HG03575 (cell line): ENCODE measurements around the gene GRIN1.
"Not testable (repeated sequence)": the region's sequence is repeated elsewhere in the genome, so short reads cannot be mapped to it uniquely, and the experiment has no call there.

ENCODE experiments used
- ATAC-seq: cut with Tn5 transposase; IDR thresholded peaks from one replicate; pipeline ENCODE4 v1.9.1; 2021; ENCODE audit not compliant: unreplicated experiment, insufficient number of reproducible peaks, low FRiP score; ENCODE audit errors: extremely low read depth

The GRIN1 gene

DNA sequence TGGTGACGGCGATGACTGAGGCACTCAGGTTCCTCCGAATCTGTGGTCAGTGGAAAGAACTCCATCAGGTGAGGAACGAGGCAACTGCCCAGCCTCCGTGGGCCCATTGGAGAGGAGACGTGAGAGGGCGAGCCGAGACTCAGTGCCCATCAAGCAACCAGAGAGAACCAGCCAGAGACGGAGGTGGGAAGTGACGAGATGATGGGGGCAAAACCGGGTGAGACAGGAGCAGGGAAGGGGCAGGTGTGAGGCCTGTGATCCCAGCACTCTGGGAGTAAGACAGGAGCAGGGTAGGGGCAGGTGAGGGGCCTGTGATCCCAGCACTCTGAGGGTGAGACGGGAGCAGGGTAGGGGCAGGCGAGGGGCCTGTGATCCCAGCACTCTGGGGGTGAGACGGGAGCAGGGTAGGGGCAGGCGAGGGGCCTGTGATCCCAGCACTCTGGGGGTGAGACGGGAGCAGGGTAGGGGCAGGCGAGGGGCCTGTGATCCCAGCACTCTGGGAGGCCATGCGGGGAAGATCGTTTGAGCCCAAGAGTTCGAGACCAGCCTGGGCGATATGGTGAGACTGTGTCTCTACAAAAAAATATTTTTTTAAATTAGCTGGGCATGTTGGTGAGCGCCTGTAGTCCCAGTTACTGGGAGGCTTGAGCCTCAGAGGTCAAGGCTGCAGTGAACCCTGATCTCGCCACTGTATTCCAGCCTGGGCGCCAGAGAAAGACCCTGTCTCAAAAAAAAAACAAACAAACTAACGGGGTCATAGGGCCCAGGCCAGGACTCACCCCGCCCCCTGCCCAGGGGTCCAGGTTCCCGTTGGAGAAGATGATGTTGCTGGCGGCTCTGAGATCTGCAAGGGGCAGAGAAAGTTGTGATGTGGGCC is 27.8 kb upstream of the GRIN1 start:
- no peak for ATAC-seq

GRCh38 chr9:137111788-137112563 is 27.0 kb upstream of the GRIN1 start:
- ATAC-seq, result no peak

DNA sequence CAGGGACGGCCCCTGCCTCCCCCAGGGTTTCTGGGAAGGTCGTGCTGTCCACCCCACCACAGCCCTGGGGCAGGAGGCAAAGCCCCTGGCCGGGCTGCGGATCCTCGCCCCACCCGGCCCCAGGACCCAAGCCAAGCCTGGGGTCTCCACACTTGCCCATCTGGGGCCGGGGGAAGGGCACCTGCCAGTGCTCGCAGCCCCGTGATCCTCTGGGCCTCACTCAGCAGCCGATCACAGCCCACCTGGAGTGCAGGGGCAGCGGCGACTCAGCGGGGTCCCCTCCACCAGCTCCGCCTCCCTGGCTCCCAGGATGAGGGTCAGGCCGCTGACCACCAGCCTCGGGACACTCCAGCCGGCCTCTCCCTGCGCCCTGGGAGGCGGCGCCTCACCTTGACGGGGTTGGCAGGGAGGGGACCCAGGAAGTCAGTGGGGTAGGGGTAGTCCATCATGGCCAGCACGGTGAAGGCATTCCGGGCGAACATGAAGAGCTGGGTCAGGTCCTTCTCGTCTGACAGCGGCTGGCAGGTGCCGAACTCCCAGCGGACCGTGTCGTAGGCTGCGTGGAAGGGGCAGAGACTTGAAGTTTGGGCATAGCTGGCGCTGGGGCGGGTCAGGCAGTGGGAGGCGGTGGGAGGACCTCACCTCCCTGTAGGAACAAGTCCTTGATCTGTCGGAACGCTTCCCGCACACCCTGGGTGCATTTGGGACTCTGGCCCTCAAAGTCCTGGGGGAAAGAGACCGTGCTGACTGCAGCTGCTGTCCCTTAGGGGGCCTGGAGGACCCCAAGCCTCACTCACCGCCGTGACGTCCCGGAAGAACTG is 26.2 kb upstream of the GRIN1 start:
- no peak for ATAC-seq

DNA sequence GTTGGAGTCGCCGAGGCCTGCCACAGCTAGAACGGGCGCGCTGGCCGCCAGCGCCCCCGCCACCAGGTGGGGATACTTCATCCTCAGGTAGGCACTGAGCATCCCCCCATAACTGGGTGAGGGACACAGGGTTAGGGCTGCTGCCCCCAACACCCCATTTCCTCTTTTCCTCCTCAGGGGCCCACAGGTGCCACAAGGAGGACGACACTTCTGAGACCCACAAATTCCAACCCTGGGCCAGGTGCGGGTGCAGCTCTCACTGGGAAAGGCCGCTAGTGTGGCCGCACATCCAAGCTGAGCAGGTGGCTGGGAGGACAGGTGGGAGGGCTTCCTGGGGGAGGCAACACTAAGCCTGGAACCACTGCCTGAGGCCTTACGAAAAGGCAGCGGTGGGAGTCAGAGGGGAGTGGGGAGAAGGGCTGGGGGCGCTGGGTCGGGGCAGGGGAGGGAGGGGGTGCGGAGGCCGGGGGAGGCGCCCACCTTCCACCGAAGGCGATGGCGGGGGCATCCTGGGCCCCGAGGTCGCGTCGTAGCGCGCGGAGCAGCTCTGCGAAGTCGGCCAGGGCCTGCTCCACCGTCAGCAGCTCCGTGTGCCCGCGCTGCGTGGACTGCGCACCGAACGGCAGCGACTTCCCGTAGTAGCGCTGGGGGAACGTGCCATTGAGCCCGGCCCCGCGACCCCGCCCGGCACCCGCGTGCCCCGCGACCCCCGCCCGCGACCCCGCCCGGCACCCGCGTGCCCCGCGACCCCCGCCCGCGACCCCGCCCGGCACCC is 25.4 kb upstream of the GRIN1 start:
- ATAC-seq, result no peak

GRCh38 chr9:137114220-137114612 is 24.7 kb upstream of the GRIN1 start:
- no peak for ATAC-seq

GRCh38 chr9:137114613-137115393 is 24.2 kb upstream of the GRIN1 start, which contains the start of gene DPP7:
Gene DPP7, minus strand, starts transcription at chr9:137114733. Its CDS starts 20 bp downstream, at chr9:137114713.
- ATAC-seq, result no peak

GRCh38 chr9:137115394-137116026 is 23.4 kb upstream of the GRIN1 start:
- no peak for ATAC-seq

DNA sequence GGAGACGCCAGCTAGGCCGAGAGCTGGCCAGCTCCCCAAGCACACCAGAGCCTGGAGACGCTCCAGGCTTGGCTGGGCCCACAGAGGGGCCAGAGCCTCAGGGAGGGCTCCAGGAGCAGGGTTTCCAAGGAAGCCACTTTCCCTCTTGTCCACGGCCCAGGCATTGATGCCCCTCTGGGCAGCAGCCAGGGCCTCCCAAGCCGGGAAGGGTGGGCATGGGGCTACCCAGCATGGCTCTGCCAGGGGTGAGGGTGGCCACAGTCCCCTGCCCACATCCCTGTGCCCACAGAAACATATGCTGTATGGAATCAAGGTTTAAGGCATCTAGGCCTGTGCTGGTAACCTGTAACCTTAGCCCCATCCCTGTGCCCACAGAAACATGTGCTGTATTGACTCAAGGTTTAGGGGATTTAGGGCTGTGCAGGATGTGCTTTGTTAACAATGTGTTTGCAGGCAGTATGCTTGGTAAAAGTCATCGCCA is 22.9 kb upstream of the GRIN1 start:
- no peak for ATAC-seq

- no peak for ATAC-seq
Measured at GRCh38 chr9:137116728-137117127, 22.2 kb upstream of the GRIN1 start.

- no peak for ATAC-seq
Measured at GRCh38 chr9:137117269-137117731, 21.7 kb upstream of the GRIN1 start.

GRCh38 chr9:137118092-137118603 is 20.8 kb upstream of the GRIN1 start:
- ATAC-seq, result not testable (repeated sequence)

DNA sequence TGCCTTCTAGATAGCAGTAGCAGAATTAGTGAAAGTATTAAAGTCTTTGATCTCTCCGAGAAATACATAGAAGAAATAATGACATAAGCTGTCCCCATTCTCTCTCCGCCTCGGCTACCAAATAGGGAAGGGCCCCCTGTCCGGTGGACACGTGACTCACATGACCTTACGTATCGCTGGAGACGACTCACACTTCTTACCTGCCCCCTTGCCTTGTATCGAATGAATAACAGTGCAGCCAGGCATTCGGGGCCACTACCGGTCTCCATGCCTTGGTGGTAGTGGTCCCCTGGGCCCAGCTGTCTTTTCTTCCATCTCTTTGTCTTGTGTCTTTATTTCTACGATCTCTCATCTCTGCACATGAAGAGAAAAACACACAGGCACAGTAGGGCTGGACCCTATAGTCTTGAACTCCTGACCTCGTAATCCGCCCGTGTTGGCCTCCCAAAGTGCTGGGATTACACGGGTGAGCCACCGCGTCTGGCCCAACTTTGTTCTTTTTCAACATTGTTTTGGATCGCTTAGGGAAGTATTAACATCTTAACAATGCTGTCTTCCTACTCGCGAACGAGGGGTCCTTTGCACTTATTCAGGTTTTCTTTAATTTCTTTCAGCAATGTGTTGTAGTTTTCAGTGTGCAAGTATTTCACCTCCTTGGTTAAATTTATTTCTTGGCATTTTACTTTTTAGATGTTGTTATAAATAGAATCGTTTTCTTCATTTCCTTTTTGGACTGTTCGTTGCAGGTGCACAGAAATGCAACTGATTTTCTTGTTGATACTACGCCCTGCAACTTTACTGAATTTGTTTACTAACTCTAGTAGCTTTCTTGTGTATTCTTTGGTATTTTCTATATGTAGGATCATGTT is 16.8 kb upstream of the GRIN1 start:
- ATAC-seq, result not testable (repeated sequence)

DNA sequence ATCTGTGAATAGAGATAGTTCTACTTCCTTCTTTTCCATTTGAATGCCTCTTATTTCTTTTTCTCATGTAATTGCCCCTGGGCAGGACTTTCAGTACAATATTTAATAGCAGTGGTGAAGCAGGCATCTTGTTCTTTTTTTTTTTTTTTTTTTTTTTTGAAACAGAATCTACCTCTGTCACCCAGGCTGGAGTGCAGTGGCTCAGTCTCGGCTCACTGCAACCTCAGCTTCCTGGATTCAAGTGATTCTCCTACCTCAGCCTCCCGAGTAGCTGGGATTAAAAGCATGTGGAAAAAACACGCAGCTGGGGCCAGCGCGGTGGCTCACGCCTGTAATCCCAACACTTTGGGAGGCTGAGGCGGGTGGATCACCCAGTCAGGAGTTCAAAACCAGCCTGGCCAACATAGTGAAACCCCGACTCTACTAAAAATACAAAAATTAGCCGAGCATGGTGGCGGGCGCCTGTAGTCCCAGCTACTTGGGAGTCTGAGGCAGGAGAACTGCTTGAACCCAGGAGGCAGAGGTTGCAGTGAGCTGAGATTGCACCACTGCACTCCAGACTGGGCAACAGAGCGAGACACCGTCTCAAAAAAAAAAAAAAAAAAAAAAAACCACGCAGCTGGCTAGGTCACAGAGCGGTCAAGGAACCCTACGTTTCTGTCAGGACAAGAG is 16.0 kb upstream of the GRIN1 start:
- not testable (repeated sequence) for ATAC-seq

DNA sequence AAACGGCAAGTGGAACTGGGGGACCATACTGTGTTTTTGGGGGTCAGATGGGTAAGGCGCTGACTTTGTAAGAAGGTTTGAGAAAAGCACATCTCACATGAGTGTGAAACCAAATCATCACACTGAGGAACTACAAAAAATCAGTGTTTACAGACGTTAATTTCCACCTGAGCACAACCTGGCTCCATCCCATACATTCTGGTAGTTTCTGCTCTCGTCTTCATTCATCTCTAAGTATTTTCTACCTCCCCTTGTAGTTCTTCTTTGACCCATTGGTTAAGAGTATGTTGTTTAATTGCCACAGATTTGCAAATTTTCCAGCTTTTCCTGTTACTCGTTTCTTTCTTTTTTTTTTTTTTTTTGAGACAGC is 15.5 kb upstream of the GRIN1 start:
- ATAC-seq, result no peak

DNA sequence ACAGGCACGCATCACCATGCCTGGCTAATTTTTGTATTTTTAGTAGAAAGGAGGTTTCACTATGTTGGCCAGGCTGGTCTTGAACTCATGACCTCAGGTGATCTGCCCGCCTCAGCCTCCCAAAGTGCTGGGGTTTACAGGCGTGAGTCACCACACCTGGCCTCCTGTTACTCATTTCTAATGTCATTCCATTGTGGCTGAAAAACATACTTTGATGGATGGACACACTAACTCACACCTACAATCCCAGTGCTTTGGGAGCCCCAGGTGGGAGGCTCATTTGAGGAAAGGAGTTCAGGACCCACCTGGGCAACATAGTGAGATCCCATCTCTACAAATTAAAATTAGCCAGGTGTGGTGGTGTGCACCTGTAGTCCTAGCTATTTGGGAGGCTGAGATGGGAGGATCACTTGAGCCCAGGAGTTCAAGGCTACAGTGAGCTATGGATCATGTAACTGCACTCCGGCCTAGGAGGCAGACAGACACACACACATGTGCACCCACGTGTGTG is 14.9 kb upstream of the GRIN1 start:
- ATAC-seq, result not testable (repeated sequence)
